HG03575 (cell line): ENCODE data around the gene SAMD5.

ENCODE experiments used
- ATAC-seq: cut with Tn5 transposase; IDR thresholded peaks from one replicate; pipeline ENCODE4 v1.9.1; 2021; ENCODE audit not compliant: unreplicated experiment, insufficient number of reproducible peaks, low FRiP score; ENCODE audit errors: extremely low read depth

The SAMD5 gene

DNA sequence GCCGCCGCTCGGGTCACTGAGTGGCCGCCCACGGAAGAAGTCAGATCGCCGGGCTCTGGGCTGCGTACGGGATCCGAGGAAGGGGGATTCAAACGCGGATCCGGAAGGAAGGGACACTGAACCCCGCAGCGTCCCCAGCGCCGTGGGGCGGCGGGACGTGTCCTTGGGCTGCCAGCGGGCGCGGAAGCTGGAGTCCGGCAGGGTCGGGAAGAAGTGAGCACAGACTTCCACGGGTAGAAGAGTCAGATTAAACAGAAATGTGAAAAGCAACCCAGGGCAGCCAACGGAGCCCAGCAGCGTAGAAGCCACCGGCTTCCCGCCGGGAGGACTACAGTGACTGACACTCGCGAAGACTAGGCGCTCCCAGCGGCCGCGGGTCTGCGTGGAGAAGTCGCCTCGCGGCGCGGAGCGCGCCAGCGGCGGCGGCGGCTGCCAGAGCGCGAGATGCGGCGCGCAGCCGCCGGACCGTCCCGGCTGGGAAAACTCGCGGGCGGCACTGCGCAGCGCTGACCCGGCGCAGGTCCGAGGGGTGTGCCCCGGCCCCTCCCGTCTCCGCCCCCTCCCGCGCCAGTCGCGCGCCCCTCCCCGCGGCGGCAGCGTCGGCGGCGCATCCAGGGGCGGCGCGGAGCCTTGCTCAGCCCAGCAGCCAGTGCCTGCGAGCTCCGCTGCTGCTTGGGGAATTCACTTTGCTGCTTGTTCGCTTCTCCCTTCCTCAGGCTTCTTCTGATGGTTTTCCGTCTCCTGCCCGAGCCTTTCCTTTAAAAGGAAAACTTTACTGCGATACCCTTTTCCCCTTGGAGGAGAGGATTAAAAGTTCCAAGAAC is at the start of gene SAMD5:
SAMD5 (plus strand) TSS at position 649 of the 824 bp plus-strand sequence. CDS start 239 bp downstream, outside the sequence.
- no peak for ATAC-seq

DNA sequence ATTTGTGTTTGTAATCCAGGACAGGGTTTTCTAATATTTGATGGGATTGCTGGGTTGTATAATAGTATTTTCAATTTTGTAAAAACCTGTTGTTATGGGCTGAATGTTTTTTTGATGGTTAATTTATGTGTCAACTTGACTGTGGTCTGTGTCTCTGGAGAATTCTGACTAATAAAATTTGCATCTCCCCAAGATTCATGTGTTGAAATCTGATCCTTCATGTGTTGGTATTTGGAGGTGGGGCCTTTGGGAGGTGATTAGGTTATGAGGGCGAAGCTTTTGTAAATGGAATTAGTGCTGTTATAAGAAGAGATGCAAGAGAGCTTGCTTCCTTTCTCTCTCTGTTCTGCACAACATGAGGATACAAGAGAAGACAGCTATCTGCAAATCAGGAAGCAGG is 48.7 kb upstream of the SAMD5 start:
- ATAC-seq, result no peak

DNA sequence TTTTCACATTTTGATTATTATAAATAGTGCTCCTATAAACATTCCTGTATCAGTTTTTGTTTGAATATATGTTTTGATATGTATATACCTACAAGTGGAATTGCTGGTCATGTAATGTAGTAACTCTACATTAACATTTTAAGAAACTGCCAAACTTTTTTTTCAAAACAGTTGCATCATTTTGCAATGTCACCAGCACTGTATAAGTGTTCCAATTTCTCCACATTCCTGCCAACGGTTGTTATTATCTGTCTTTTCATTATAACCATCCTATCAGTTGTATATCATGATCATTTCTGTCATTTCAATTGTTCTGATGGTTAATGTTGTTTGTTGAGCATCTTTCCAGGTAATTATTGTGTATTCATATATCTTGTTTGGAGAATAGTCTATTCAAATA is 44.8 kb upstream of the SAMD5 start:
- no peak for ATAC-seq

DNA sequence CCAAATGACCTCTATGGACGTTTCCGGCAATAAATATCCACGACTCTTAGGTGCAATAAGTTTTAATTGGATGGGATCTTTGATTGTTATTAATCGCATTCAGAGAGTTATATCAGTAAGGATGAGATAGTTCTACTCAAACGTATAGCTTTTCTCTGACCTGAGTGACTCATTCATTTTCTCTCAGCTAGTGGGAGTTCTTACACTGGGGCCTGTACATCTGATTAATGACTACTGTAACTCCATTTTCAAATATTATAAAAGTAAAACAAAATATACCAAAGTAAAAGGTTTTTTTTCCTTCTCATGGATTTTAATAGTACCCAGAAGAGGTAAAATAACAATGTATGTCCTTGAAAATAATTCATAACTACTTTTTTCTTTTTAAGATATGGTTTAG is 41.1 kb upstream of the SAMD5 start:
- no peak for ATAC-seq

DNA sequence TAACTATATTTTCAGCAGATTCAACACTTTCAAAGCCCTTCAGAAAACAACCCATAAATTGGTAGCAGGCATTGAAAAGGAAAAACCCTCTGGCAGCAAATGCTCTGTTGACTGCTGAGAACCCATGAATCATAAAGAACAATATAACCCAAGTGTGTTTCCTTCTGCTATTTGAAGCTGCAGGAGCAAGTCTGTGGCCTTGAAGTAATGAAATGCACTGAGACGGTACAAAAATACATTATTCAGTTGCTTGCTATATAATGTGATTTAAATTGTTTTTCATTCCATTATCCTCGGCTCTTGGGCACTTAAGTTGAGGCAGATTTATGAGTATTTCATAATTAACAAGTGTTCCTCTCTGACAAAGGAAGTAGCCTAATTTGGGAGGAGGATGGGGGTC is 40.6 kb upstream of the SAMD5 start:
- ATAC-seq, result no peak

DNA sequence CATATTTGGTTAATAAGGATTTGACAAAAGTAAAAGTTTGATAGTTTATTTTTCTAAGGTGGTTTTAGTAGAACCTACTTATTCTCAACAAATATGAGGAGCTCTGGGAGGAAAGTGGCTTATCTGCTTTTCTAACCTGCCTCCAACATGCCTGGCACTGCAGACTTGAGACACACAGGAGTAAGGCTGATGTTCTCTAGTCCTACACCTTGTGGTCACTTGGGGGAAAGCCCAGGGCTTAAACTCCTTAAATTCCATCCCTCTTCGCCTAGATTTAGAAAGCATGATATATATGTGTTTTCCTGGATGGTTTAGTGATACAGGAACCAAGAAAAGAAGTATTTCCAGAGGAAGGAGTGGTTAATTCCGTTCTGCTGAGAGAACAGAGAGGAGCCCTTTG is 39.9 kb upstream of the SAMD5 start:
- ATAC-seq, result no peak

DNA sequence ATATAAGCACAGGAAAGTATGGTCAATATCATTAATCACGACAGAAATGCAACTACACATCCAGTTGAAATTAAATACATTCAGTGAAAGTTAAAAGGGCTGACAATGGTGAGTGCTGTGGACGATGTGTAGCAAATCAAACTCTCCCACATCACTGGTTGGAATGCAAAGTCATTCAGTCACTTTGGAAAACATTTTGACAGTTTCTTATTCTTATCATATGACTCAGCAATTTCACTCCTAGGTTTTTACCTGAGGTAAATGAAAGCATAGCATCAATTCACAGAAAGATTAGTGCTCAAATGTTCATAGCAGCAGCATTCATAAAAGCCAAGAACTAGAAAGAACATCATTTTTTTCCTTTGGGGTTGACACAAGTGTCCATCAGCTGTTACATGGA is 28.6 kb upstream of the SAMD5 start:
- ATAC-seq, result no peak

DNA sequence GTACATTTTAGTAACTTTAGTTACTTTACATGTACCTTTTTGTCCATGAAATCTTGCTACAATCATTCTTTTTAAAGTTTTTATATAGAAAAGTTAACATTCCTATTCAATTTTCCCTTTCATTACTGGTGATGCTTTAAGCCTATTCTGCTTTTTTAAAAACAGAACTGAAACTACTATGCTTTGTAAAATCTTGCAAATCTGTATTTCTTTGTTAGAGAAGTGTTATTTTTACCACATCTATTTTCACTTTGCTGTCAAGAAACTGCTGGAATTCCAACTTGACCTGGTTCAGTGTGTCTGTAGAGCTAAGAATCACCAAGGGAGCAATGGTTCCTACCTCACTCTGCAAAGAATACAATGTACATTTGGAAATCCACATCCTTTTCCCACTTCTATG is 21.8 kb upstream of the SAMD5 start:
- ATAC-seq, result no peak

DNA sequence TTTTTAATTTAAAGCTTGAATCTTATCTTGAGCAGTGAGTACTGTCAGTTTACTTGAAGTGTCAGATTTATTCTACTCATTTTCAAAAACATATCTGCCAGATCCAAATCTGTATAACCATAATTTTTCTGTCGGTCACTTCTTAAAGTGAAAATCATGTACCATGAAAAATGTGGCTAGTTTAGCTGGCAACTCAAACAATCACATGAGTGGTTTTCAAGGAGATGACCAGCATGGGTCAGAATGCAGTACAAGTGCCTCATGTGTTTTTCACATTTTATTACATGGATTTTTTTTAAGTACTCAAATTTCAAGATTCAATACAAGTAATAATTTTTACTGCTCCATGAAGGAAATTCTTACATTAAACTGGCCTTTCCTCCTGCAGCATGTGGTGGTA is 11.0 kb upstream of the SAMD5 start:
- no peak for ATAC-seq

DNA sequence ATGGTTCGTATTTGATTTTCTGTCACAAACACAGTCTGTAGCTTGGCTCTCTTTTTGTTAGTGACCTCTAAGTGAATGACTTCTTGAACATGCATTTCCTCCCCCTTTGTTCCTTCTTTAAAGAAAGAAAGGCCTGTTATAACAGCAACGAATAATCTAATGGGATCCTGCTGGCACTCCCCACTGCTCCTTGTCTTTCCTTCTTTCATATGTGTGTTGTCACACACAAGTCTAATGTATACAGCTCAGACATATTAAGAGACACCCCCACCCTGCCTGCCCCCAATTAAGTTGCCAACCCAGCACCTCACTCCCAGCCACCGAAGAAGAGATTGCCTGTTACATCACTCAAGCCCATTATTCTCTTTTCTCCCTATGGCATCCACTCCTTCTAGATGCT is 4.9 kb upstream of the SAMD5 start:
- no peak for ATAC-seq

DNA sequence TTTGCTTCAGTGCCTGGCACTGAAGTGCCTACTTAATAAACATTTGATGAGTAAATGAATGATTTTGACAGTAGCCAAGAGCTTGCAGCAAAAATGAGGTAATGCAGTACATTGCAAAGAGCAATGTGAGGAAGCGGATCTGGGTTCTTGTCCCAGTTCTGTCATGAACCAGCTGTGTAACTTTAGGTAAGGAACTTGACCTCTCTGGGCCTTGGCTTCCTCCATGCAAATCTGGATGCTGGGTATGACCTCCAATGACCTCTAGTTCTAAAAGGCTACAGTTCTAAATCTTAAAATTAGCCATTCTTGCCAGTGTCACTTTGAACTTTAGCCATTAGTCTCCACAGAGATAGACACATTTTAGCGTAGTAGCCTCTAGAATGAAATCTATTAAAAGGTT is 3.6 kb upstream of the SAMD5 start:
- no peak for ATAC-seq

DNA sequence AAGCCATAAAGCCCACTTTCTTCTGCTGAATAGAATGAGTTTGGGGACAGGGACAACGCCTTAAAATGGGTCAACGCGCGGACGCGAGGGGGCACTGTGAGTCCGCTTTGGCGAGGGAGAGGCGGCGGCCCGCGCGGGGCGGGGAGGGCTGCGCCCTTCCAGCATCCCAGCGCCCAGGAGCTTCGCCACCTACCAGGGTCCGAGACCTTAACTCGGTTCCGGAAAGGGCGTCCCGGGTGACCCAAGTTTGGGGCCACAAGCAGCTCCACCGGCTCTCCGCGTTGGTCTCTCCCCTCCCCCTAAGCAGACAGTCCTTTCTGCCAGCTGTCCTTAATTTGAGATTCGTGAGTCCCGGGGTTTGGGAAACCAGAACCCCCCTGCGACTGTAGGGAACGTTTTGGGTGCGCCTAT is 1.8 kb upstream of the SAMD5 start:
- ATAC-seq, result no peak

DNA sequence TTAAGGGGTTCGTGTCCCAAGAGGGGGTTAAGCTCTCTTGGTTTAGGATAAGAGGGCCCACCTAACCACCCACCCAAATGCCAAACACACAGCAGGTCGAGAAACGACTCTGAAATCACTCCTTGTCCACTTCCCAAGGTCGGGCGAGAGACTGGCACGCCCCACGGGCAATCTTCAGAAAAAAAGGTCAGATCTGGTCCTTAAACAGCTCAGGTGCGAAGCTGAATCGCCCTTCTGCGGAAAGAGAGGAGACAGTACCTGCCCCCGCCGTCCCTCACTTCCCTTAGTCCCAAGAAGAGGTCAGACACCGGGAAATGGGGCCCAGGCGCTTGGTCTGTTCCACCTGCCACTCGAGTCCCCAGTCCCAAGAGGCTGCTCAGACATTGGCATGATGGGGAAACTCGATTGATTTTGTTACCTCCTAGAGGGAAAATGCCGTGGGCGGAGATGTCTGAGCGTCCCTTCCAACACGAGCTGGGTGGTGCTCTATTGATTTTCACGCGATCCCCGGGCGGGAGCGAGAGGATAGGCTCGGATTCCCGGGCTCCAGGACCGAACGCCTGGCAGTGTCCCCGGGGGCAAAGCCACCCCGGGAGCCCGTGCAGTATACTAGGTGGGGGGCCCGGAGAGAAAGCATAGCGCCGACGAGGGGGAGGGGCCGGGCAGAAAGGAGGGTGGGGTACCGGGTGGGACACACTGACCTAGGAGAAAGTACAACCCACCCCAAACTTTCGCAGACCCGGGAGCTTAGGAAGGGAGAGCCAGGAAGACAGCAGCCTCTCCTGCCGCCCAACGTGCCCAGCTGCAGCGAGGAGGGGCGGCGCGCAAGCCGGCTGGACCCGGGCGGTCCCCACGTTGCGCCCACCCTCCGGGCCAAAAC is 1.1 kb upstream of the SAMD5 start:
- no peak for ATAC-seq

DNA sequence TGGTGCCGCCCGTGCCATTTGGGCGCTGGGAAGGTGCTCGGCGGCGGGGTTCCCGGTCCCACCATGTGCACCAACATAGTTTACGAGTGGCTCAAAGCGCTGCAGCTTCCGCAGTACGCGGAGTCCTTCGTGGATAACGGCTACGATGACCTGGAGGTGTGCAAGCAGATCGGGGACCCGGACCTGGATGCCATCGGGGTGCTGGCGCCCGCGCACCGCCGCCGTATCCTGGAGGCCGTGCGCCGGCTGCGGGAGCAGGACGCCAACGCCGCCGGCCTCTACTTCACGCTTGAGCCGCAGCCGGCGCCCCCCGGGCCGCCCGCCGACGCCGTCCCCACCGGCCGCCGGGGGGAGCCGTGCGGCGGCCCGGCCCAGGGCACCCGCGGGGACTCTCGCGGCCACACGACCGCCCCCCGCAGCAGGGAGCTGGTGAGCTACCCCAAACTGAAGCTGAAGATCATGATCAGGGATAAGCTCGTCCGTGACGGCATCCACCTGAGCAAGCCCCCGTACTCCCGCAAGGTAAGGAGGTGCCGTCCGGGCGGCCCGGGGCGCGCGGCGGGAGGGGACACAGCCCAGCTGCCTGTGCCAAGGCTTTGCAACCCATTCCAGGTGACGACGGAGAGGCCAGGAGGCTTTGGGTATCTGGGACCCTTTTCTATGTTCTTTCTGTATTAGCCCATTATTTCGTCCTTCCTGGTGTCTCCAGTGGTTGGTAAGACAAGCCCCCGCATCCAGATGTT is 547 bp downstream of the SAMD5 start:
- no peak for ATAC-seq

DNA sequence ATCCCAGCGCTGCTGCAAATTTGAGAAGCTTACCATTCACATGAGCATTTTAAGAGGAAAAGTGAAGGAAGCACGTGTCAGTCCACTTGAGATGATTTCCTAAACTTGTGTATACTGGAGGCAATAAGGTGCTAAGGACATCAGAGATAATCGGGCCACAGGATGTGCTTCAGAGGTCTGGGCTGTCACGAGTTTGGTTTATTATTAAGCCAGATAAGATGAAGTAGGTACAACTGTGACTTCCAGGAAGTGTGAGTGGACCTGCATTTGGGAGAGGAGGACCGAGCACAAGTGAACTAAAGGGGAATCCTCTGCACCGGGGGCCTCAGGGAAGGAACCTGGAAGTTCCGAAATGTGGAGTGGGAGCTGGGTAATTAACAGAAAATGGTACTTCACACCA is 1.4 kb downstream of the SAMD5 start:
- no peak for ATAC-seq

DNA sequence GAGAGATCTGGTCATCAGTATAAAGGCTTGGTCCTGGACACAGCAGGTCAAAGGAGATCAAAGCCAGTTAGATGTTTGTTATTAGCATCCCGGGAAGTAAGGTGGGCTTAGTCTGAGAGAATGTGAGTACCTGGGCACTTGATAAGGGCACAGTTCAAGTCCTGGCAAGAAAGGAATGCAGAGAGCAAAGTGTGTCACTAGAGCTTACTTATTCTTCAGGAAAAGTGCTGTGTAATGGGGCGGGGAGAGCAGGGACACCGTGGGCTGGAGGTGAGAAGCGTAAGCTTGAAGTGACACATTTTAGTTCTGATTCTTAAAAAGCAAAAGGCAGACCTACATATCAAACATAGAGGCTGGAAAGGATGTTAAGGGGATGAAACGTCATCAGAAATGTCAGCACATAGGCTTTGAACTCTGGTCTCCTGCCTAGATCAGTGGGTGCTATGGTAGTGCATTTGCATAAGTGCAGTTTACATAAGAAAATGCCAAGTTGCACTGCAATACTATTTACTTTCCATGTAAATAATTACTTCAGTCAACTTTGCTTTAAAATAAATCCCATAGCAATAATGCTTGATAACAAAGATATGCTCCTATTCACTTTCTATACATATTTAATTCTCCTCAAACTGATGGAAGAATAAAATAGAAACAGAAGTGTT is 2.6 kb downstream of the SAMD5 start:
- no peak for ATAC-seq

DNA sequence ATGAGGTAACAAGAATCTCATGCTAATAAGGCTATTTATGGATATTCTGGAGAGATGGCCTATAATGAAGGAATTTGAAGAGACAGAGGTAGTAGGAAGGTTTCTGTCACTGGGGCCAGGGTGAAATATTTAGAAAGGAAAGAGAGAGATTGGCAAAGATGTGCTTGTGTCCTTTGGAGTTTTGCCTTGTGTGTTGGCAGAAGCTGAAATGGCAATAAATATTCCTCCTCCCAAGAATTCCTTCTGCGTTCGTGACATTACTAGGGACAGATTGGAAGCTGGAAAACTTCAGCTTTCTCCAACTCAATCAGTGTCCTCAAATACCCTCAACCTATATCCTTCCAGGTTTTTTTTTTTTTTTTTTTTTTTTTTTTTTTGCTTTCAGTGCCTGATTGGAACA is 6.3 kb downstream of the SAMD5 start:
- ATAC-seq, result no peak

DNA sequence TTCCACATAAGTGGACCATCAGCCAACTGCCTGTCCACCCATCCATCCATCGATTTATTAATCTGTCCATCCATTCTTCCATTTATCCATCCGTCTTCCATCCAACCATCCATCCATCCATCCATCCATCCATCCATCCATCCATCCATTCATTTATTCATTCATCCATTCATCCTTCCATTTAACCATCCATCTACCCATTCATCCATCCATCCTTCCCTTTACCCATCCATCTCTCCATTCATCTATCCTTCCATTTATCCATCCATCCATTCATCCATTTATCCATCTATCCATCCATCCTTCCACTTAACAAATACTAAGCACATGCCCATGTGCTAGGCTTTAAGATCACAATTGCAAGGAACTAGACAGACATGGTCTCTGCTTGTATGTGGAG is 6.8 kb downstream of the SAMD5 start:
- no peak for ATAC-seq

DNA sequence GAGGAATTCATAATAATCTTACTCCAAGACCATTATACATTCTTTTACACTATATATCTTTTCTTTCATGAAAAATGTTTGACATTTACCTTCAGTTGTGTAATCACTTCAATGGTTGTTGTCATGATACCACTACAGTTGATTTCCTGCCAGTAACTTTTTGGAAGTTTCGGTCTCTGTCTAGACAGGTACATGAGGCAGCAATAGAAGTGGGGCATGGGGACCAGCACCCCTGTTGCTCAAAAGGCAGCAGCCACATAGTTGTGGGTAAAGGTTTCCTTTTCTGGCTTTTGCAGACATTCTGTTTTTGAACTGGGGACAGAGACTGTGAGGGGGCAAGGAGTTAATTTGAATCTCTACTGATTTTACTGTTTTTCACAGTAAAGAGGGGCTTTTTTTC is 14.1 kb downstream of the SAMD5 start:
- no peak for ATAC-seq
